Measurements from ENCODE around the gene EPM2A. TPM values are rescaled to one million over a fixed set of nuclear protein-coding genes. Genes with fewer than 3 reads are reported as not detected.
A peak's percentile ranks its signal among the peaks of the same experiment; 100 is the strongest.

The EPM2A gene
- total and polyA plus RNA-seq, 2 donors from 2014 or later = 7.8 to 9.6 TPM

DNA sequence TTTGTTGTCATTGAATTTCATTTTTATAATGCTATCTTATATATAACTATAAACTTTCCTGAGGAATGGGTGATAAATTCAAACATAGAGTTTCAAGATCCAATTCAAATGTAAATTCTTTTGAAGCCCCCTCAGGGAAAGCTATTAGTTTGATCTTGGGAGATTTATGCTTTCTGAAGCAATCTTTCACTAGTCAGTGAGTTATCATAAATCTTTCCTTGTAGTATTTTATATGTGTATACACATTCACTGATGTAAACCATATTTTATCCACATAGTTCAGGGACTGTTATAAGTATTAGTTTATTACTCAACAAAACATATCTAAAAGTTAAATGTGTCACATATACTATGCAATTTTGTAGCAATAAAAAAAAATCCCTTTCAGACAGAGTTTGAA lies 2.9 kb upstream of the EPM2A start:
- Histone ChIP-seq H3K4me3 (ENCODE audit: low read length in 3 of 3) (no peak overlapping the region), H3K27me3 (ENCODE audit: control insufficient read depth, insufficient read depth, low read length) (no peaks in the 10 kb centered on the region), H3K9me3 (ENCODE audit: control insufficient read depth in 2 of 3, insufficient read depth in 1 of 3, low read length in 3 of 3) (no peaks in the 10 kb centered on the region), H3K27ac (ENCODE audit: low read depth in 2 of 2, low read length in 2 of 2) (no peak overlapping the region), H3K9ac (ENCODE audit: low read length in 3 of 3) (no peak overlapping the region), H3K36me3 (ENCODE audit: control insufficient read depth in 2 of 3, insufficient read depth in 3 of 3, low read length in 3 of 3) (no peaks in the 10 kb centered on the region), H3K4me1 (ENCODE audit: control insufficient read depth in 2 of 3, insufficient read depth in 2 of 3, low read depth in 1 of 3, low read length in 3 of 3) (peaks cover 0 to 9% (median 0%) of the 10 kb centered on the region in 3 donors)
- TF ChIP-seq, protein P1, sequence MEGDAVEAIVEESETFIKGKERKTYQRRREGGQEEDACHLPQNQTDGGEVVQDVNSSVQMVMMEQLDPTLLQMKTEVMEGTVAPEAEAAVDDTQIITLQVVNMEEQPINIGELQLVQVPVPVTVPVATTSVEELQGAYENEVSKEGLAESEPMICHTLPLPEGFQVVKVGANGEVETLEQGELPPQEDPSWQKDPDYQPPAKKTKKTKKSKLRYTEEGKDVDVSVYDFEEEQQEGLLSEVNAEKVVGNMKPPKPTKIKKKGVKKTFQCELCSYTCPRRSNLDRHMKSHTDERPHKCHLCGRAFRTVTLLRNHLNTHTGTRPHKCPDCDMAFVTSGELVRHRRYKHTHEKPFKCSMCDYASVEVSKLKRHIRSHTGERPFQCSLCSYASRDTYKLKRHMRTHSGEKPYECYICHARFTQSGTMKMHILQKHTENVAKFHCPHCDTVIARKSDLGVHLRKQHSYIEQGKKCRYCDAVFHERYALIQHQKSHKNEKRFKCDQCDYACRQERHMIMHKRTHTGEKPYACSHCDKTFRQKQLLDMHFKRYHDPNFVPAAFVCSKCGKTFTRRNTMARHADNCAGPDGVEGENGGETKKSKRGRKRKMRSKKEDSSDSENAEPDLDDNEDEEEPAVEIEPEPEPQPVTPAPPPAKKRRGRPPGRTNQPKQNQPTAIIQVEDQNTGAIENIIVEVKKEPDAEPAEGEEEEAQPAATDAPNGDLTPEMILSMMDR (IDR thresholded peaks at IDR 0.05; ENCODE audit: borderline replicate concordance, extremely low read depth, insufficient read depth) = no peak
- no peak for FAIRE-seq
- intact Hi-C loops (cut with DNase I) = no loop called here
- peak in 2 of 5 donors; percentile 3 to 20 for DNase-seq

DNA sequence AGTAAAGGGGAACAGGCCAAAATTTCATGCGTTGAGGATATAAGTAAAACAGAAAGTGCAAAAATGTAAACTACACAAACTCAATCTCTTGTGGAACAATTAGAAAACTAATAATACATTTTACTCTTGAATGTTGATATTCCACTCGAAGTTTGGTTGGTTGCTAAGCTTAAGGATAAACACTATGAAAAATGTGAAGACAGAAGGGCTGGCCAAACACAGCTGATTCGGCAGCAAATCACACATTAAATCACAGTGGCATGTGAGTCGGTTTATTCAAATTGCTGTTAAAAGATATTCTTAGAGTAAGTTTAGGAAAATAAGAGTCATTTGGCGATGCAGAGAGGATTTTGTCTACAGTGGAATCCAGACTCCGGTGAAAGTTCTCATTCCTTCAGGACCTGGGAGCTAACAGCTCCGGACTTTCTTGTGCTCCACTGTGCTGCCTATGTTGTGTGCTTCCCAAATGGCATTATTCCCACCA lies 1.4 kb upstream of the EPM2A start:
- H3K27me3 ChIP-seq (ENCODE audit: control insufficient read depth, insufficient read depth, low read length) = no peaks in the 10 kb centered on the region
- TF ChIP-seq, protein P1 (IDR thresholded peaks at IDR 0.05; ENCODE audit: borderline replicate concordance, extremely low read depth, insufficient read depth) = no peak
- H3K9me3 ChIP-seq (ENCODE audit: control insufficient read depth in 2 of 3, insufficient read depth in 1 of 3, low read length in 3 of 3) = no peaks in the 10 kb centered on the region
- H3K4me1 ChIP-seq (ENCODE audit: control insufficient read depth in 2 of 3, insufficient read depth in 2 of 3, low read depth in 1 of 3, low read length in 3 of 3) = peaks cover 0 to 9% (median 0%) of the 10 kb centered on the region in 3 donors
- intact Hi-C loops (cut with DNase I) = no loop called here
- peak overlapping the region in 1 of 2 donors; percentile 40 for H3K27ac ChIP-seq (ENCODE audit: low read depth in 2 of 2, low read length in 2 of 2)
- DNase-seq = peak in 3 of 5 donors; percentile 24 to 78 (median 60)
- peak overlapping the region in 1 of 3 donors; percentile 82 for H3K9ac ChIP-seq (ENCODE audit: low read length in 3 of 3)
- H3K4me3 ChIP-seq (ENCODE audit: low read length in 3 of 3) = peak overlapping the region in 1 of 3 donors; percentile 88
- no peak for FAIRE-seq
- no peaks in the 10 kb centered on the region for H3K36me3 ChIP-seq (ENCODE audit: control insufficient read depth in 2 of 3, insufficient read depth in 3 of 3, low read length in 3 of 3)

DNA sequence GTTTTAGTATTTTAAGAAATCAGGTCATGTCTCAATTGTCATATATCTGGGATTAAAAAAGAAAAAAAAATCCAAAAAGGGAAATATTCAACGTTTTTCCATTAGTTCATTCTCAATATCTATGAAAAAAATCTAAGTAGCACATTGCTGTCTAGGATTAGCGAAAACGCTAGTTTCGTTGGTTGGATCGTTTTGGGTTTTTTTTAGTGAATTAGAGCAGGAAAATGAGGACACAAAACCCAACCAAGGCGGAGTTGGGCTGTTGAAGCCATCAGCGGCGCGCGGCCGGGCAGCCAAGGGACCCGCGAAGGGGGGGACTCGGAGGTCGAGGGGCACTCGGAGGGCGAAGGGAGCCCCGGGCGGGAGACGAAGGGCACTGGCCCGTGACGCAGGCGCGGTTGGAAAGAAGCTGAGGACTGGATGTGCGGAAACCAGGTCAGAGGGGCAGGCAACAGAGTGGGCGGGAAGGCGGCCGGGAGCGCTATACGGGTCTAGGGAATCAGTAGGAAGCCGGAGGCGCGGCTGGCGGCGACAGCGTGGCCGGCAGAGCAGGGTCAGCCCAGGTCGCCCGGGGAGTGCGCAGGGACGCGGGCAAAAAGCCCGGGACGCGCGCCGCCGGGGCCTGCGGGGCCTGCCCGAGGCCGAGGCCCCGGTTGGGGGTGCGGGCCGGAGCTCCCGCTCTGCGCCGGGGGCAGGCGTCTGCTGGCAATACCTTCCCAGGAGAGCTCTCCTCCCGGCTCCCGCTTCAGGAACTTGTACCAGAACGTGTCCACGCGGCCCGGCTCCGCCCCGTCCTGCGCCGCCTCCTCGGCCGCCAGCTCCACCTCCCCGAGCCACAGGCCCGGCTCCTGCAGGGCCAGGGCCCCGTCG lies 599 bp downstream of the EPM2A start:
- peak overlapping the region; percentile 94 to 96 for H3K27ac ChIP-seq (ENCODE audit: low read depth in 2 of 2, low read length in 2 of 2)
- H3K9ac ChIP-seq (ENCODE audit: low read length in 3 of 3) = peak overlapping the region; percentile 28 to 87 (median 71)
- intact Hi-C loops (cut with DNase I) = no loop called here
- TF ChIP-seq, protein P1 (IDR thresholded peaks at IDR 0.05; ENCODE audit: borderline replicate concordance, extremely low read depth, insufficient read depth) = no peak
- FAIRE-seq (peak; percentile 25), DNase-seq (peak; percentile 95 to 97 (median 96))
- peaks cover 0 to 9% (median 0%) of the 10 kb centered on the region in 3 donors for H3K4me1 ChIP-seq (ENCODE audit: control insufficient read depth in 2 of 3, insufficient read depth in 2 of 3, low read depth in 1 of 3, low read length in 3 of 3)
- no peaks in the 10 kb centered on the region for H3K27me3 ChIP-seq (ENCODE audit: control insufficient read depth, insufficient read depth, low read length)
- H3K36me3 ChIP-seq (ENCODE audit: control insufficient read depth in 2 of 3, insufficient read depth in 3 of 3, low read length in 3 of 3) = no peaks in the 10 kb centered on the region
- H3K9me3 ChIP-seq (ENCODE audit: control insufficient read depth in 2 of 3, insufficient read depth in 1 of 3, low read length in 3 of 3) = no peaks in the 10 kb centered on the region
- peak overlapping the region; percentile 59 to 88 (median 84) for H3K4me3 ChIP-seq (ENCODE audit: low read length in 3 of 3)

Measured in kidney (tissue), 14 donors.